Stimulated activated CD8-positive, alpha-beta memory T cell treated with anti-CD3 and anti-CD28 coated beads, Interleukin-4, amount 100 ng/mL, for 4 hours (primary cell): ENCODE measurements around the gene ENTR1.
"Not testable (repeated sequence)": the region's sequence is repeated elsewhere in the genome, so short reads cannot be mapped to it uniquely, and the experiment has no call there.

Experiments used
- DNase-seq, 2 donors: peaks; one replicate each; pipeline ENCODE4 v3.0.0-alpha.2; 2020; ENCODE audit warnings: low read depth in 2 of 2, low spot score in 1 of 2

The ENTR1 gene

DNA sequence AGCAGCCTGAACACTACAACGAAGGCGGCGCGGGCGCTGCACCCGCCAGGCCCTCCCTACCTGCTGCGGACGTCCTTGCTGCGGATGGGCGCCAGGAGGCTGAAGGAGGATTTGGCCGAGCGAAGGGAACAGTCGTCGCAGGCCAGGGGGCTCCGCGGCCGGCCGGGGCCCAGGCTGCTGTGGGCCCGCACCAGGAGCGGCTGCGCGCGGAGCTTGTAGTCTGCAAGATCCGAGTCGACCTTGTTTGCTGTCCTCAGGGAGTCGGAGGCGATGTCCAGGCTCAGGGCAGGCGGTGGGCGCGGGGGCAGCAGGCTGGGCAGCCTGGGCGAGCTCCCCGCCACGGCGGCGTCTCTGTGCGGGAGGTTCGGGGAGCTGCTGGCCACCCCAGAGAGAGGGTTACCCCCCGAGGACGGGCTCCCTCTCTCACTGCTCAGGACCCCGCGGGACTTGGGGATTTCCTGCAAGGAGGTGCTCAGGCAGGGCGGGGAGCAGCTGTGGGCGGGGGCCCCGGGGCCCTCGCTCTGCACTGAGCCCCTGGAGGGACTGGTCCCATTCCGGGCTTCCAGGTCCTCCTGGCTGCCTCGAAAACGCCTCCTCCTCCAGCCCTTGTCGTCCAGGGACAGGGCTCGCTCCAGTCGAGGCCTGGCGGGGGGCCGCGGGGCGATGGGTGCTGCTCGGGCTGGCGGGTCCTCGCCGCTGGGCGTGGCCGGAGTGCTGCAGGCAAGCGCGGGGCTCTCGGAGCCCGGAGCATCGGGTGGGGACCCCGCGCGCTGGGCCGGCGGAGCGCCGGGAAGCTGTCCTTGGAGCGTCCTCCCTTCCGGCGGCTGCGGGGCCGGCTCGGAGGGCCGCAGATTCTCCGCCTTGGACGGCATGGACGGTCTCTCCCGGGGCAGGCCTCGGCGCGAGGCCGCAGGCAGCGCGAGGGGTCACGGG is 28.4 kb upstream of the ENTR1 start:
- peak in 1 of 2 donors; percentile 29 for DNase-seq

DNA sequence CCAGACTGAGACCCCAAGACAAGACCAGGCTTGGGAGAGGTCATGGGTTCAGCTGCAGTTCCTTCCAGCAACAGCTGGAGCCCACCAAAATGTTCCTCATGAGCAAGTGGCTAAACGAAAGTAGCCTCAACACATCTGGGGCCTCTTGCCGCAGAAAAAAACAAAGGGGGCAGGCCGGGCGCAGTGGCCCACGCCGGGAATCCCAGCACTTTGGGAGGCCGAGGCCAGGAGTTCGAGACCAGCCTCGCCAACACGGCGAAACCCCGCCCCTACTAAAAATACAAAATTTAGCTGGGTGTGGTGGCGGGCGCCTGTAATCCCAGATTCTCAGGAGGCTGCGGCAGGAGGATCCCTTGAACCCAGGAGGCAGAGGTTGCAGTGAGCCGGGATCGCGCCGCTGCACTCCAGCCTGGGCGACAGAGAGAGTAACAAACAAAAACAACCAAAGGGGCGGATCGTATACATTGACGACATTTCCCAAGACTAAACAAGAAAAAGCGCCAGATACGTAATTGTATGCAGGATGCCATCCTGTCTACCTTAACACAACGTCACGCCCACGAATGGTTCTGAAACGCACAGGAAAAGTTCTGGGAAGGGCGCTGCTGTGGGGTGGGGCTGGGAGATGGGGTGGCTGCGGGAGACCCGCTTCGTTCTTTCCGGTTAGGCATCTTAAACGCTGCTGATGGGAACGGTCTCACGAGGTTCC is 27.6 kb upstream of the ENTR1 start:
- DNase-seq = no peak

DNA sequence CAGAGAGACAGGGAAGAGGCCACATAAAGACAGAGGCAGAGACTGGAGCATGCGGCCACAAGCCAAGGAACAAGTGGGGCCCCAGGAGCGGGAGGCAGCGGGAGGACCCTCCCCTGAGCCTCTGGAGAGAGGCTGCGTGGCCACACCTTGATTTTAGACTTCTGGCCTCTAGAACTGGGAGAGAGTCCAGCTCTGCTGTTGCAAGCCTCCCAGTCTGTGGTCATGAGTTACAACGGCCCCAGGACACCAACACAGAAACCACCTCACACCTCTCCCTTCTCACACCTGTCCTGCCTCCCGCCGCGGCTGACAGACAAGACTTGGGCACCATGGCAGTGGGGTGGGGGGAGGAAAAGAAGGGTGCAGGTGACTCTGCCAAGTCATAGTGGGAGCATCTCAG is 27.0 kb upstream of the ENTR1 start:
- no peak for DNase-seq

DNA sequence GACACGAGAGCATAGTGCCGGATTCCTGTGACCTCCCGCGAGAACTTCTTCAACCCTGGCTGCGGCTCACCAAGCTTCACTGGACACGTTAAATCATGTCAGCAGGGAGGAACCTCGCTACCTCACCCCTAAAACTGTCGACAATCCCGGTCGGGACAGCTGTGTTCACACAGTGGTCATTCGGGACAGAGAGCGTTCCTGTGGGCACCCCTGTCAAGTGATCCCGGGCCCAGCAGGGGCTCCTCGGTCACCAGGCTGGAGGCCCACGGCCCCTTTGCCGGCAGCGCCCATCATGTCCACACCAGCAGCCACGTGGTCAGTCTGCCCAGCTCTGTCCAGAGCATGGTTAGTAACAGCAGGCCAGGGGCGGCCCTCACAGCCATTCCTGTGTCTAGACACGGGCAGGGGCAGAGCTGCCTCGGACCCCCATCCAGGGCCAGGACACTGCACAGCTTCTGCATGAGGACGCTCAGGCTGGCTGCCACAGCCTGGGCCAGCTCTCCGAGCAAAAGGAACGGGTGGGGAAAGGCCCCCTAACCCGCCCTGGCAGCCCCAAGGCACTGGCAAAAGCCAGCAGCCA is 25.7 kb upstream of the ENTR1 start:
- DNase-seq = no peak

DNA sequence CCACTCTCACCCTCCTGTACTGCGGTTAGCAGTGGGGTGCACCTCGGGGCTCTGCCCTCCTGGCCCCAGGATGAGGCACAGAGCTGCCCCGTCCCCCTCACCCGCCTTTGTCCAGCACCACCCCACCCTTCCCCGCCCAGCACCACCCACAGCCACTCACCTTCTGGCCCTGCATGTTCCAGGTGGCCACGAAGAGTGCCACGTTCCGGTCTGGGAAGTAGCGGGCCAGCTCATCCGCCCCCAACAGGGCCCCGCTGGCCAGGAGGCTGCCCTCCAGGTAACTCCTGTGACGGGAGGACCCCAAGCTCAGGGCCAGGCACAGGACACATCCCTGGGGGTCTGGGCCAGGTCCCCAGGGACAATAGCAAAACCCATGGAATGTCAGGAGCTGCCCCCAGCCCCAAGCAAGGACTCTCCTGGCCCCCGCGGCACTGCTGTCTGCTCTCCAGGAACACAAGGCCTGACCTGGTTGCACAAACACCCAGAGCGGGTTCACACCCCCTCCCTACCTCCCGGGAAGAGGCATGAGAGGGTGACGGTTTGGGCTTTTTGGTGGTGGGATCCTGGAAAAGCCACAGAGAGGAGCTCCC is 24.3 kb upstream of the ENTR1 start:
- DNase-seq = no peak

DNA sequence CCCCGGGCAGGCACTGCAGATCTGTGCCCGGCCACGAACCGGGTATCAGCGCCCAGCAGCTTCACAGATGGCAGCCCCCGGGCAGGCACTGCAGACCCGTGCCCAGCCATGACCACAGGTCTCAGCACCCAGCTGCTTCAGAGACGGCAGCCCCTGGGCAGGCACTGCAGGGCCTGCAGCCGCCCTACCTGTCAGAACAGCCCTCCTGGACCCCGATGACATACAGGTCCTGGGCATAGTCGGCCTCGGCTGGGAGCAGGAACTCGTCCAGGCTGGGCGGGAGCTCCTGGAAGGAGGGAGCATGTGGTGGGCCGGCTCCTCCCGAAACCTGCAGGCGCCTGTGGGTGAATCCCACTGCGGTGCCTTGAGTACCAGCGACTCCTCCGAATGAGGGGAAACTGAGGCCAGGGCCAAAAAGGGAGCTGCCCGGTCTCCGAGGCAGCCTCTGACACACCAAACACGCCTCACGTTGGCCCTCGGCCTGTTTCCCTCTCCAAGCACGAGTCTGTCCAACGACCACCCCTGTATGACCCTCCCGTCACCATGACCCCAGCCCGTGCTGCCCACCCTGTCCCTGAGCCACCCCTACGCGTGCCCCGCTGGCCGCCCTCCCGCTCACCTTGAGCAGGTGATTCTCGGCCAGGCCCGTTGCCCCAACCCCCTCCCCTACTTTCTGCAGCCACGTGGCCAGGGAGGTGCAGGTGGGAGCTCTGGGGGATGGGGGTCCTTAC is 23.6 kb upstream of the ENTR1 start:
- no peak for DNase-seq

DNA sequence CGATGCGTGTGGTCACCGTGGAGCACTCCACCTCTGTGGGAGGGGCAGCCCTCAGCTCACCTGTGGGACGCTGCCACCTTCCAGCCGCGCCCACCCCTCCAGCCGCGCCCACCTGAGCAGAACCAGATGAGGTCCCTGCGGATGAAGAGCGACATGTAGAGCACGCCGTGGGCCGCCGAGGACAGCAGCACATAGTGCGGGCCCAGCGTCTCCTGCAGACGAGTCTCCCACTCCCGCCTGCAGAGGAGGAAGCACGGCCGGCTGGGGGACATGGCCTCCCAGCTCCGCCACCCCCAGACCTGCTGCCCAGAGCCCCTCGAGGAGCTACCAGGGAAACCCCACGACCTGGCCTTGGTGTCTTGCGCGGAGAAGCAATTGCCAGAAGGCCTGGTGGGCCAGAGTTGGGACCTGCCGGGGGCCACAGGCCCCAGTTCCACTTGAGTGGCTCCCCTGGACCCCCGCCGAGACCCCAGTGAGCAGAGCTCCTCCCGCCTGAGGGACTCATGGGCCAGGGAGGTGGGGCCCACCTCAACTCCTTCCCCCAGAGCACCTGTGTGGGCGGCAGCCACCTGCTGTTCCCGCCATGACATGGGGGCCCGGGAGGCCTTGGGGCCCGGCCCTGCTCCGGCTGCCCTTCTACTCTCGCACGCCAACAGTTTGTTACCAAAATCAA is 22.8 kb upstream of the ENTR1 start:
- no peak for DNase-seq

DNA sequence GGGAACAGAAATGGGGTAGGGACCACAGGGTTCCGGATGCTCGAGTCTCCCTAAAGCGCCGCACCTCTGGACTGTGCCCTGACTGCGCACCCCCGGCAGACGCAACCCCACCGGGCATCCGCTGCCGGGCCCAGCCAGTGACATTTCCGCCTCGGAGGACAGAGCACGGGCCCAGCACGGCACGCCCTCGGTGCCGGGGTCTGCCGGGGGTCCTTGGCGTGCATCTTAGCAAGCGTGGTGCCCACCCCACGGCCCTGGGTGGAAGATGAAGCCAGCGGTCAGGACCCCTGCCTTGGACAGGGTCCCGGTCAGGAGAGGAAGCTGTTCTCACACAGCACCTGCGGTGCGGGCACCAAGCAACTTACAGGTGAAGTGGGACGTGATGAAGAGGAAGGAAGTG is 22.2 kb upstream of the ENTR1 start:
- no peak for DNase-seq

DNA sequence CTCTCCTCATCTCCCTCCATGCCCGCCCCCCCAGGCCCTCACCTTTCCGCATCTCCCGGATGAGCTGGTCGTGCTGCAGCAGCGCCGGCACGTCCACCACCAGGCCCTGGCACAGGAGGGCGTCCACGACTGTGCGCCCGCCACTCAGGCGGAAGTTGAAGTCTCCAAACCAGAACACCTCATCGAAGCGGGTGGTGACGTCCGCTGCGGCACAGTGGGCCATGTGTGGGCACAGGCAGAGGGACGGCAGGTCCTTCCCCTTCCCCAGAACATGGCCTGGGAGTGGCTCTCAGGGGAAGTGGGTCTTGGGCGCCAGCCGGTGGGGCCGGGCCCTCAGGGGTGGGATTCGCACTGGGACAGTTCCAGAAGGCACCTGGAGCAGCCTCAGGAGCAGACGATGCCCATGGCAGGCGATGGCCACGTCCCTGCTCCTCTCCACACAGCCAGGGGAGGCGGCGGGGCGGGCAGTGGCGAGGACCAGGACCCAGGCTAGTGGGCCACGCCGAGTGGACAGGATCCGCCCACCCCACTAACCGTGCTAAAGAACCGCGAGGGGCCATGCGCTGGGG is 21.5 kb upstream of the ENTR1 start:
- DNase-seq = no peak

DNA sequence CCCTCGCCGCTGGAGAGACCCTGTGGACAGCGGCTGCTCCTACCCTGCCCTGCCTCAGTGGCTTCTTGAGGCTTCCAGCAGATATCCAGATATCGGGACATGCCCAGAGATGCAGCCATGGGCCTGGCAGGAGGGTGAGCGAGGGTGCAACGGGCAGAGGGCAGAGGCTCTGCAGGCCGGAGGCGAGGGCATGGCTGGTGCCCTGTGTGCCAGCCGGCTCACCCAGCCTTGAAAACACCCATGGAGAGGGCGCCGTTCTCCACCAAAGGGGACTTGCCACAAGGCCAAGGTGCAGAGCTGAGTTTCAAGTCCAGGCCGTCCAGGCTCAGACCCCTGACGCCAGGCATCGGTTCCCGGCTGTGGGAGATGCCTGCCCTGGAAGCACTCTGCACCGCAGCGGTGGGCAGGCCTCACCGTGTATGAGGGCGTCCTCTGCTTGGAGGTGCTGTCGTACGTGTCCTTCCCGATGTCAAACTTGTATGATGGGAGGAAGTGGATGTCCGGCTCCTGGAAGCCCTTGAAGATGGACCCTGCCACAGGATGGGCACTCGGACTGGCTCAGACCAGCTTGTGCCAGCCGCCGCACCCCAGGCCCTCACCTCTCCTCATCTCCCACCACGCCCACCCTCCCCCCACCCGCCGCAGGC is 20.3 kb upstream of the ENTR1 start:
- no peak for DNase-seq

DNA sequence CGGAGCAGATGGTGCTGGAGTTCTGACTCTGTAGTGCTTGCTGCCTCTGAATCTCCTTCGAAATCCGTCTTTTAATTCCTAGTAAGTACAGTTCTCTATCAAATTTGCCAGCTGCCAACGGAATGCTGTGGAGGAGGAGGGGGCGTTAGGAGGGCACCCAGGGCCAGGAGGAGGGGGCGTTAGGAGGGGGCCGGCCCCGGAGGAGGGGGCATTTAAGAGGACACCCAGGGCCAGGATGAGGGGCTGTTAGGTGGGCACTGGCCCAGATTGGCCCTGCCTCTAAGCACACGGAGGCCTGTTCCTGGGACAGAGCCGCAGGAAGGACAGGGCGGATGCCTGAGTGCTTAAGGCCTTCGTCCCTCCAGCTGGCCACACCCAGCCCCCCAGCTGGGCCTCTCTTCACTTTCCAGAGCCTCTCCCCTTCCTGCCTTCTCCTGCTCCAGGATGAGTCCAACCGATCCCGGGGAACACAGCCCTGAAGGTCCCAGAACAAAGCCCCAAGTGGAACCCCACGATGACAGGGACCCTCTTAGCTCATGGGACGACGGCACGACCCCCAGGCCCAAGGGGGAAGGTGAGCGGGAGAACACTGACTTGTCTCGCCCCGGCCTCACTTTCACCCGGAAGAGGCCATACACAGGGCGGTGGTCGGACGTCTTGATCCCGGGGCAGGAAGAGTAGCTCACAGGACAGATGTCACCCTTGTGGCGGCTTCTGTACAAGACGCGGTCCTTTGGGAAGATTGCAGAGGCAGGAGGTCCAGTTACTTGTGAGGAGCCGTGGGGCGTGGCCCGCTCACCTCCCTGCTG is 19.5 kb upstream of the ENTR1 start:
- no peak for DNase-seq

DNA sequence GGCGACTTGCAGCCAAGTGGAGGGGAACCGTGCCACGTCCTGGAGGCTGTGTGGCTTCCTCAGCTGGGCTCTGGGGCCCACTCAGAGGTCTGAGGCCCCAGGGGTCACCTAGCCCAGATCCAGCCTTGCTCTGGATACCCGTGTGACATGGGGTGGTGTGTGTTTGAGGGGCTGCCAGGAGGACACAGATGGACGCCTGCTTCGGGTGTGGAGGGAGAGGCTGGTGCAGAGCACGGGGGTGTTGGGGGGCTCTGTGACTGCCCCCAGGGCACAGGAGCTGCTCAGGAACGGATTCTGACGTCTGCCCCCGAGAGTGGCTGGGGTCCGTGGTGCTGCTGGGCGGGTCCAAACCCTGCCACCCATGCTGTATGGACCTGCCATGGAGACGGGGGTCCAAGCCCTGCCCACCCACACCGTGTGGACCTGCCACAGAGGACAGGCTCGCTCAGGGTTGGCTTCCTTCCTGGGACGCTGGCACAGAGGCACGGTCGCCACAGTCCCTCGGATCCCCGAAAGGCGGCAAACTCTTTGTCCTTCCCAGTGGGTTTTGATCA is 18.7 kb upstream of the ENTR1 start:
- no peak for DNase-seq

DNA sequence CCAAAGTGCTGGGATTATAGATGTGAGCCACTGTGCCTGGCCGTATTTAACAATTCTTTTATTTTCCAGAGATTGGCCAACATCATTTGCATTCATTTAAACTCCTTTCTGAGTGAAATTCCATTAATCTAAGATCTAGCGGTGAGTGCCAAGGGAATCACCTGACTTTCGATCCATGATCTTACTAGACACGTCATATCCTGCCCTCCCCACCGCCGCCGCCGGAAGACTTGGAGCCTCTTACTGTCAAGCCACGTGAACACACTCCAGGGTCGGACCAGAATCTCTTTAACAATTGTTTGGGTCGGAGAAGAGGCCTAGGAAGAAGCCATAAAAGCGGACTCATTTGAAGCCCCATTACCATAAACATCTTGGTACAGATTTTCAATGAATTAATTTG is 16.4 kb upstream of the ENTR1 start:
- DNase-seq = no peak

DNA sequence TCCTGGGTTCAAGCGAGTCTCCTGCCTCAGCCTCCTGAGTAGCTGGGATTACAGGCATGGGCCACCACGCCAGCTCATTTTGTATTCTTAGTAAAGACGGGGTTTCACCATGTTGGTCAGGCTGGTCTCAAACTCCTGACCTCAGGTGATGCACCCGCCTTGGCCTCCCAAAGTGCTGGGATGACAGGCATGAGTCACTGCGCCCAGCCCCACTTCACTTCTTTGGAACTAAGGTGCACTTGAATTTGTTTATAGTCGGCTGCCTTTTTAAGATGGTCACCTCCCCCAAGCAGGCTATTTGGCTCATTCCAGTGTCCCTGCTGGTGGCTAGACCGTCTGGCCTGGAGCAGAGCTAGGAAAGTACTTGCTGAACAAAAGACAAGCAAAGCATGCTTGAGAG is 15.0 kb upstream of the ENTR1 start:
- DNase-seq = not testable (repeated sequence)

DNA sequence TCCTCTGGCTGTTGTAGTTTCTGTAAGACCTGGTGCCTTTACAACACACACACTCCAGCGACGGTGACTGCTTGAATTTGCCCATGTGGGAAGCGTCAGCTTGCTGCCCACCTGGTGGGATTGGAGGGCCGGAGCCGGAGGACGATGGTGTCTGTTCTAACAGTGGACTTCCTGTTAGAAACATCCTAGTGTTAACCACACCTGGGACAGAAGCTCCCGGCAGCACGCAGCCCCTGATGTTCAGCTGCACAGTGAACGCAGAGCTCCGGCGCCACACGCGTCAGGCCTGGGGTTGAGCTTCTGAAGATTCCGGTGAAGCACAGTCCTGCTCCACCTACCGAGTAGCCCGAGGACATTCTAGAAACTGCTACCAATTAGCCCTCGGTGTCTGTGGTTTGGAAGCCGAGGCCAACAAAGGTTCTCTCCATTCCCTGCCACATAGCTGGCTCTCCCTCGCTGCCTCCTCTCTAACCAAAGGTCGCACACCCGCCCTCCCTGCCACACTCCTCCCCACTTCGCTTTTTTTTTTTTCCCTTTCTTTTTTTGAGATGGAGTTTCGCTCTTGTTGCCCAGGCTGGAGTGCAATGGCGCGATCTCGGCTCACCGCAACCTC is 14.4 kb upstream of the ENTR1 start:
- no peak for DNase-seq

DNA sequence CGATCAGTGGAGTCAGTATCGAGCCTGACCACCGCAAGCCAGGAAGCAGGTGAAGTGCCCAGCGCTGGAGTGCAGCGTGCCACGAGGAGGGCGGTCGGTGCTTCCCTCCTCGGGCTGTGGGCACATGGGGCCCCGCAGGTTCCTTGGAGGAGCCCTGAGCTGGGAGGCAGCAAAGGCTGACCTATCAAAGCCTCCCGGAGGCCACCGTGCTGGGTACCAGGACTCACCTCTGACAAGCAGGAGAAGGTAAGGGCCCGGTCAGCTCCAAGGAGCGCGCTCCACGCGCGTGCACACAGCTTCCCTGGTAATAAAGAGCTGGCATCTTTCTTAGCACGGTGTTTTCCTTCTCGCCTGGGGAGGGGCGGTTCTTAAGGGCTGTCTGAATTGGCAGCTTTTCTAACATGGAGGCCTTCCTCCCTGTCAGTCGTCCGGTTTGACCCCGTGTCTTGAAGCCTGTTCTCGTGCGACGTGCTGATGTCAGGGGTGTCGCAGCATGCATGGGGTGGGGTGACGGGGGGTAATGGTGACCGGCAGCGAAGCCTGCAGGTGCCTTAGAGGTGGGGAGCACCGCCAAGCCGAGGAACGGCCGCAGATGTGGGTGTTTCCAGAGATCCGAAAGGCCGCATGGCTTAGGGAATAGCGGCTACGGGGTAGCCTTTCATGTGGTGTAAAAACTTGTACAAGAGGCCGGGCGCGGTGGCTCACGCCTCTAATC is 13.2 kb upstream of the ENTR1 start:
- DNase-seq = no peak

DNA sequence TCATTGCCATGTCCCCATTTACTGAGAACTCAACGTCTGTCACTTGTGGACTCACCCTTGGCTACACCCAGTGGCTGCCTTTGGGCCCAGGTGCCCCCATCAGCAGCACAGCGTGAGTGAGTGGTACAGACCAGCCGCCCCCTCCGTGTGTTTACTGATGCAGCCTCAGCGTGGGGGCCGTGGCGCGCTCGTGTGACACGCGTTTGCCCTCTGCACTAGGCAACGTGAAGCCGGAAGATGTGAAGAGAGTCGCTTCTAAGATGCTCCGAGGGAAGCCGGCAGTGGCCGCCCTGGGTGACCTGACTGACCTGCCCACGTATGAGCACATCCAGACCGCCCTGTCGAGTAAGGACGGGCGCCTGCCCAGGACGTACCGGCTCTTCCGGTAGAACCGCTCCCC is 12.5 kb upstream of the ENTR1 start:
- DNase-seq = no peak

DNA sequence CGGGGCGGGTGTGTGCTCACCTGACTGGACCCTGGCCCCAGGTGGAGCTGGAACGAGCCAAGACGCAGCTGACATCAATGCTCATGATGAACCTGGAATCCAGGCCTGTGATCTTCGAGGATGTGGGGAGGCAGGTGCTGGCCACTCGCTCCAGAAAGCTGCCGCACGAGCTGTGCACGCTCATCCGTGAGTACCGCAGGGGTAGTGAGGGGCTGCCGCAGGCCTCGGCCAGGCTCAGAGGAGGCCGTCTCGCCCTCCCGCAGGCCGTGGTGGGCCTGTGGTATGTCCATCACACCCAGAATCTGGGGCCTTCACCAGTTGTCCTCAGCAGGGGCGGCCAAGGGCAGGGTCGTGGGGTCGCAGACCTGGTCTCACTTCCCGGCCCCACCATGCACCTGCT is 11.4 kb upstream of the ENTR1 start:
- no peak for DNase-seq
